Neural crest cell (in vitro differentiated cells): ENCODE data around the gene MYBPC3. TPM values are rescaled to one million over a fixed set of nuclear protein-coding genes. Genes with fewer than 3 reads are reported as not detected.

Experiments used
- DNase-seq: peaks from one replicate; pipeline ENCODE4 v3.0.0; 2021; ENCODE audit warnings: low read depth, mixed read lengths, low spot score
- H3K27ac Mint-ChIP-seq: one replicate; pipeline ENCODE4 v1.8.0; 2021; ENCODE audit warnings: mild to moderate bottlenecking, mixed read lengths; ENCODE audit not compliant: unreplicated experiment
- H3K27me3 Mint-ChIP-seq: 2 replicates; pipeline ENCODE4 v1.8.0; 2021; ENCODE audit warnings: low read depth, mild to moderate bottlenecking, mixed read lengths
- H3K36me3 Mint-ChIP-seq: 2 replicates; pipeline ENCODE4 v1.8.0; 2021; ENCODE audit warnings: low read depth, mild to moderate bottlenecking, mixed read lengths
- H3K4me1 Mint-ChIP-seq: 2 replicates; pipeline ENCODE4 v1.8.0; 2021; ENCODE audit warnings: mixed read lengths
- H3K4me3 Mint-ChIP-seq: one replicate; pipeline ENCODE4 v1.8.0; 2021; ENCODE audit warnings: mild to moderate bottlenecking, mixed read lengths
- H3K9me3 Mint-ChIP-seq: 2 replicates; pipeline ENCODE4 v1.8.0; 2021; ENCODE audit warnings: mixed read lengths
- CTCF ChIP-seq: fragments of 200-600 bp; sonication (generic); conservative IDR thresholded peaks from 2 replicates; pipeline ENCODE4 v1.5.0; 2021; ENCODE audit warnings: antibody characterized with exemption, mild to moderate bottlenecking
- microRNA-seq: library from miRNA; unstranded; fragments of <30 nt; microRNA quantifications from one replicate; pipeline ENCODE4, GENCODE V29; 2020
- total RNA-seq: library from RNA; stranded (reverse); gene quantifications from 2 replicates; pipeline ENCODE4 v1.2.1, GENCODE V29; 2021

The MYBPC3 gene
- total RNA-seq, 1 donor from 2014 or later = not detected

- TF ChIP-seq CTCF = no peak
- Mint-ChIP-seq H3K36me3 (peaks cover 7% of the 10 kb centered on the region), H3K27ac (peak overlapping the region; percentile 13), H3K4me3 (no peak overlapping the region), H3K9me3 (no peaks in the 10 kb centered on the region), H3K27me3 (no peaks in the 10 kb centered on the region), H3K4me1 (no peaks in the 10 kb centered on the region)
- no peak for DNase-seq
Measured at GRCh38 chr11:47282462-47282861, 70.0 kb downstream of the MYBPC3 start.

Small RNA genes within 50 kb of the gene (microRNA-seq; reads per million reads assigned to microRNA genes)
- gene MIR4487 = not detected

Other genes with a start within 250 kb of the MYBPC3 start
- 108 and 110 TPM in 2 replicates for gene ARFGAP2, start 175.8 kb downstream of the MYBPC3 start, total RNA-seq
- 56.4 and 57.0 TPM in 2 replicates for gene PACSIN3, start 166.3 kb downstream of the MYBPC3 start, total RNA-seq
- gene DDB2, start 137.7 kb downstream of the MYBPC3 start, total RNA-seq = 32.2 and 33.9 TPM in 2 replicates
- gene ACP2, start 103.9 kb downstream of the MYBPC3 start, total RNA-seq = 41.0 and 41.7 TPM in 2 replicates
- 15.2 and 19.1 TPM in 2 replicates for gene NR1H3, start 94.7 kb downstream of the MYBPC3 start, total RNA-seq
- 56.2 and 59.2 TPM in 2 replicates for gene MADD, start 82.6 kb downstream of the MYBPC3 start, total RNA-seq
- not detected in 2 replicates for gene SPI1, start 25.8 kb upstream of the MYBPC3 start, total RNA-seq
- 34.5 and 36.0 TPM in 2 replicates for gene SLC39A13, start 55.9 kb upstream of the MYBPC3 start, total RNA-seq
- 197 and 205 TPM in 2 replicates for gene PSMC3, start 73.7 kb upstream of the MYBPC3 start, total RNA-seq
- 0.16 and 0.50 TPM in 2 replicates for gene RAPSN, start 96.4 kb upstream of the MYBPC3 start, total RNA-seq
- 176 and 180 TPM in 2 replicates for gene CELF1, start 200.4 kb upstream of the MYBPC3 start, total RNA-seq
- 41.8 and 47.0 TPM in 2 replicates for gene PTPMT1, start 212.9 kb upstream of the MYBPC3 start, total RNA-seq
- gene KBTBD4, start 226.3 kb upstream of the MYBPC3 start, total RNA-seq = 15.4 and 16.6 TPM in 2 replicates
- gene NDUFS3, start 226.4 kb upstream of the MYBPC3 start, total RNA-seq = 172 and 178 TPM in 2 replicates
- gene FAM180B, start 234.0 kb upstream of the MYBPC3 start, total RNA-seq = 0.35 and 0.50 TPM in 2 replicates
- gene C1QTNF4, start 241.7 kb upstream of the MYBPC3 start, total RNA-seq = 18.9 and 21.4 TPM in 2 replicates